Measurements from ENCODE around the gene EPN2.
"Not testable (repeated sequence)": the region's sequence is repeated elsewhere in the genome, so short reads cannot be mapped to it uniquely, and the experiment has no call there.

The EPN2 gene

DNA sequence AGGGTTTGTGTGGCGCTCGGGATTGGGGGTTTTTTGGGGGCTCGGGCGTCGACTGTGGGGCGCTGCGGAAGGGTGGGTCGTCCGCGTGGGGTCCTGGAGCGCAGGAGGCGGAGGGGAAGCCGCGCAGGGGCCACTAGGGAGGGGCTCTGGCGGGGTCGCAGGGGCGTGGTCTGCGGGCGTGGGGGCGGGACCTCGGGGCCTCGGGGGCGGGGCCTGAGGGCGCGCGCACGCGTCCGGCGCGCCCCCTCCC is at the start of gene EPN2:
EPN2 (plus strand) TSS at position 228 of the 250 bp plus-strand sequence. CDS start 45,754 bp downstream, outside the sequence.
- peak; percentile 5 to 45 (median 14) for DNase-seq (ENCODE audit: low read depth in 2 of 3, low spot score in 2 of 3)

DNA sequence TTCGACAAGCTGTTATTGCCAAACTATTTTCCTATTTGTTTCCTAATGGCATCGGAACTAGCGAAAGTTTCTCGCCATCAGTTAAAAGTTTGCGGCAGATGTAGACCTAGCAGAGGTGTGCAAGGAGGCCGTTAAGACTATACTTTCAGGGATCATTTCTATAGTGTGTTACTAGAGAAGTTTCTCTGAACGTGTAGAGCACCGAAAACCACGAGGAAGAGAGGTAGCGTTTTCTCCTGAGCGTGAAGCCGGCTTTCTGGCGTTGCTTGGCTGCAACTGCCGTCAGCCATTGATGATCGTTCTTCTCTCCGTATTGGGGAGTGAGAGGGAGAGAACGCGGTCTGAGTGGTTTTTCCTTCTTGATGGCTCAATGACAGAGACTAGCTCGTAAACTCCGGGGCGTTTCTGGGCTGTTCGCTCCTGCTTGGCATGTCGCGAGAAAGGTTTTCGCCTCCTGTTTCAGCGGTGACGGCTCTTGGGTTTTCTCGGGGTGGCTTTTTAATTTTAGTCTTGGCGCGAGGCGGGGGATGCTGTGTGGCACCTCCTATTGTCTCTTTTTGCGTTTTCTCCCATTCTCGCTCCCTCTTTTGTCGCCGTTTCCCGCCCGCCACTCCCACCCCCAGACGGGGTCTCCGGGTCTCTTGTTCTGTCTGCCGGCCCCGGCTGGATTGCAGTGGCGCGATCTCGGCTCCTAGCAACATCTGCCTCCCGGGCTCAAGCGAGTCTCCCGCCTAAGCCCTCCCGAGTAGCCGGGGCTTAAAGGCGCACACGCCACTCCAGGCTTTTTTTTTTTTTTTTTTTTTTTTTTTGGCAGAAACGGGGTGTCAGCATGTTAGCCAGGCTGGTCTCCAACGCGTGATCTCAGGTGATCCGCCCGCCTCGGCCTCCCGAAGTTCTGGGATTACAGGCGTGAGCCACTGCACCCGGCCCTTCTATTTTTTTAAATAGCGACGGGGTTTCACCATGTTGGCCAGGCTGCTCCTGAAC is 49.0 kb upstream of the EPN2 start:
- not testable (repeated sequence) for DNase-seq (ENCODE audit: low read depth in 2 of 3, low spot score in 2 of 3)

GRCh38 chr17:19188870-19189708 is 48.1 kb upstream of the EPN2 start:
- DNase-seq (ENCODE audit: low read depth in 2 of 3, low spot score in 2 of 3): not testable (repeated sequence)

DNA sequence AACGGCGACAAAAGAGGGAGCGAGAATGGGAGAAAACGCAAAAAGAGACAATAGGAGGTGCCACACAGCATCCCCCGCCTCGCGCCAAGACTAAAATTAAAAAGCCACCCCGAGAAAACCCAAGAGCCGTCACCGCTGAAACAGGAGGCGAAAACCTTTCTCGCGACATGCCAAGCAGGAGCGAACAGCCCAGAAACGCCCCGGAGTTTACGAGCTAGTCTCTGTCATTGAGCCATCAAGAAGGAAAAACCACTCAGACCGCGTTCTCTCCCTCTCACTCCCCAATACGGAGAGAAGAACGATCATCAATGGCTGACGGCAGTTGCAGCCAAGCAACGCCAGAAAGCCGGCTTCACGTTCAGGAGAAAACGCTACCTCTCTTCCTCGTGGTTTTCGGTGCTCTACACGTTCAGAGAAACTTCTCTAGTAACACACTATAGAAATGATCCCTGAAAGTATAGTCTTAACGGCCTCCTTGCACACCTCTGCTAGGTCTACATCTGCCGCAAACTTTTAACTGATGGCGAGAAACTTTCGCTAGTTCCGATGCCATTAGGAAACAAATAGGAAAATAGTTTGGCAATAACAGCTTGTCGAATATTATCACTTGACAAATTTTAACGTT is 47.3 kb upstream of the EPN2 start:
- not testable (repeated sequence) for DNase-seq (ENCODE audit: low read depth in 2 of 3, low spot score in 2 of 3)

- peak in 1 of 3 experiments; percentile 4 for DNase-seq (ENCODE audit: low read depth in 2 of 3, low spot score in 2 of 3)
Measured at GRCh38 chr17:19196382-19197204, 40.6 kb upstream of the EPN2 start.

DNA sequence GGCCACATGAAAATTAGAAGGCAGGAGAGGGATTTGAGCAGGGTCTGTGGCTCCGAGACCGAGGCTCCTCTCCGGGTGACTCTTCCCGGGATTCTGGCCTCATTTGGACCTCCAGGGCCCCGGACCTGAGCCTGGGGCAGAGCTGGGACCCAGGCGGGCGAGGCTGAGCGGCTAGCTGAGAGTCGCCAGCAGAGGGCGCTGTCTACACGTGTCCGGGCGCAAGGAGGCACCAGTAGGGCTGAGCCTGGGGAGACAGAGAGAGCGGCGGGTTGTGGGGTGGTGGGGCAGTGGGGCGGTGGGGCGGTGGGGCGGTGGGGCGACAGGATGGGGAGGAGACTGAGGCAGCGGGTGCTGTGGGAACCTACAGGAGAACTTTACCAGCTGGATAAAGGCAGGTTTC is 34.7 kb upstream of the EPN2 start:
- not testable (repeated sequence) for DNase-seq (ENCODE audit: low read depth in 2 of 3, low spot score in 2 of 3)

DNA sequence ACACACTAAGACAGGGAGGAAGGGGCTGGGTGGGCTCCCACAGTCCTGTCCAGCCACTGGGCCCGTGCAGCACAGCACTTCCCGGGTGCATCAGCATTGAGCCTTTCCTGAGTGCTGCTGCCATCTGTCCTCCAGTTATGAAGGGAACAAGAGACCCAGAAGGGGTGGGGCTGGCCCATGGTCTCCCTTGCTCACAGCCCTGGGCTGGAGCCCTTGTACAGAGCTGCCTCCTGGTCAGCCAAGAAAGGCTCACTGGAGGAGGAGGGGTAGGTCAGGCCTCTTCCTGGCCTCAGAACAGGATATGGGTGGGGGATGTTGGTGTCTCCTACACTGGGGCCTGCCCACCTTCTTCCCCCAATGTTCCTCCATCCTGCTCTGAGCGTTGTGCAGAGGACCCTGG is 33.7 kb upstream of the EPN2 start:
- not testable (repeated sequence) for DNase-seq (ENCODE audit: low read depth in 2 of 3, low spot score in 2 of 3)

DNA sequence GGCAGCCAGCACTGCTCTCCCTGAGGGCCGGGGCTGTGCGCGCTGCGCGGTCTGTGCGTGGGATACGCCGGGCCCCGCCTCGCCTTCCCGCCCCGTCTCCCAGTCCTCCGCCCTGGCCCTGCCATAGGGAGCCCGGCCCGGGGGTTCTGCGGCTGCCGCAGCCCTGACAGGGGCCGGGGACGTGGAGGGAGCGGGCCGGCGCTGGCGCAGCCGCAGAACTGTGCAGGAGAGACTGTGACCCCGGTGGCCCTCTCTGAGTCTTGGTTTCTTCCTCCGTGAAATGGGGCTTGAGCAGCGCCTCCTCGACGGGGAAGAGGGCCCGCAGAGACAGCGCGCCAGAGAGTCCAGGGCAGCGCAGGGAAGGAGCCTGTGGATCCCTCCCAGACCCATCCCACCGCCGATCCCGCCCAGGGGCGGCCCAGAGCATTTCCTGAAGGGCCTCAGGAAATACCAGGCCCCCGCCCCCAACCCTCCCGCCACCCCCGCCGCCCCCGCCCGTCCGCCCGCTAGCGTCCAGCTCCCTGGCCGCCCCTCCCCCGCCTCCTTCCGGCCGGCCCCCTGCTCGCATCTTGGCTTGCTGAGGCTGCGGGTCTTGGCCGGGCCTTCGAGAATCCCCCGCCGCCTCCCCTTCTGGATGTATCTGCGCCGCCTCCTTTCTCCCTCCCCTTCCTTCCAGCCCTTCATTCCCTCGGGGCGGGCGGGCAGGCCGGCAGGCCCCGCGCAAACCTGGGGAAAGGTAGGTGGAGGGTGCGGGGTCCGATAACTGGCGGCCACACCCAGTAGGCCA is 21.9 kb upstream of the EPN2 start:
- DNase-seq (ENCODE audit: low read depth in 2 of 3, low spot score in 2 of 3): not testable (repeated sequence)

- DNase-seq (ENCODE audit: low read depth in 2 of 3, low spot score in 2 of 3): not testable (repeated sequence)
Measured at GRCh38 chr17:19216148-19216926, 20.8 kb upstream of the EPN2 start.

DNA sequence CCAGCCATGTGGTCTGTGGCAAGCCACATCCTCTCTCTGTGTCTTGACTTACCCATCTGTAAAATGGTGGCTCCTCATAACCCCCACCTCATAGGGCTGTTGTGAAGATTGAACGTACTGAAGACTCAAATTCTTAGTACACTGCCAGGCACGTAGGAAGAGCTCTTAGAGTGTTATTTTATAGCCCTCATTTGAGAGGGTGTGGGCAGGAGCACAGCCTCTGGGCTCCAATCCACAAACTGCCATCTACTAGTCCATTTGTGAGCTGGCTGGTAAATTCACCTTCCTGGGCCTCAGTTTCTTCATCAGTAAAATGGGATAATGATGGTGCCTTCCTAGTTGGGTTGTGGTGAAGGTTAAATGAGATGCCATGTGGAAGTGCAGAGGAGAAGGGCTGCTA is 18.3 kb upstream of the EPN2 start:
- not testable (repeated sequence) for DNase-seq (ENCODE audit: low read depth in 2 of 3, low spot score in 2 of 3)

DNA sequence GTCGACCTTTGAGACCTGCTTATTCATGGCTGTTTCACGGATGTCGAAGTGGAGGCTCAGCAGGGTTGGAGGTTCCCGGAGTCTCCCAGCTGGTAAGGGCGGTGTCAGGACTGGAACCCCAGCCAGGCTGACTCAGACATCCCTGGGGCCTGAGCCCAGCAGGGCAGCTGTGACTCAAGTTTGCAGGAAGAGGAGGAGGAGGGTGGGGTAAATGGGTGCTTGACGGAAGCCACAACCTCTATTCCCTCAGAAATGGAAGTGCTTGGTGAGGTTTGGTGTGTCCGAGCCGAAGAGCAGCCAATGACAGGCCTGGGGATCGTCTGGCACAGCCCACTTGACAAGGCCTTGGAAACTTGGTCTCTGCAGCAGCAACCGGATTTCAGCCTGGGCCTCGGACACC is 17.8 kb upstream of the EPN2 start:
- not testable (repeated sequence) for DNase-seq (ENCODE audit: low read depth in 2 of 3, low spot score in 2 of 3)

DNA sequence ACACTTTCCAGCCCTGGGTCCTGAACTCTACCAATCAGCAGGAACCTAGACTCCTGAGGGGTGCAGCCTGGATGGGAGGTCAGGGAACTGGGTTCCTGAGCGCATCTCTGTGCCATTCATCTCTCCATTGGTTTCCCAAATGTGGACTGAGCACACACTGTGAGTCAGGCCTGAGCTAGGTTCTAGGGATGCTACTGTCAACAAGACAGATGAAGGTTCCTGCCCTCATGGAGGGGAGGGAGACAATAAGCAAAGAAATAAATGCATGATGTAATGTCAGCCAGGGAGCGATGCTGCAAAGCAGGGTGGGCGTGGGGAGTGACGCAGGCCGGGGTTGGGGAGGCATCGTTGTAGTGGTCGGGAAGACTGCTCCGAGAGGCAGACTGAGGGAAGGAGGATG is 17.0 kb upstream of the EPN2 start:
- DNase-seq (ENCODE audit: low read depth in 2 of 3, low spot score in 2 of 3): not testable (repeated sequence)

DNA sequence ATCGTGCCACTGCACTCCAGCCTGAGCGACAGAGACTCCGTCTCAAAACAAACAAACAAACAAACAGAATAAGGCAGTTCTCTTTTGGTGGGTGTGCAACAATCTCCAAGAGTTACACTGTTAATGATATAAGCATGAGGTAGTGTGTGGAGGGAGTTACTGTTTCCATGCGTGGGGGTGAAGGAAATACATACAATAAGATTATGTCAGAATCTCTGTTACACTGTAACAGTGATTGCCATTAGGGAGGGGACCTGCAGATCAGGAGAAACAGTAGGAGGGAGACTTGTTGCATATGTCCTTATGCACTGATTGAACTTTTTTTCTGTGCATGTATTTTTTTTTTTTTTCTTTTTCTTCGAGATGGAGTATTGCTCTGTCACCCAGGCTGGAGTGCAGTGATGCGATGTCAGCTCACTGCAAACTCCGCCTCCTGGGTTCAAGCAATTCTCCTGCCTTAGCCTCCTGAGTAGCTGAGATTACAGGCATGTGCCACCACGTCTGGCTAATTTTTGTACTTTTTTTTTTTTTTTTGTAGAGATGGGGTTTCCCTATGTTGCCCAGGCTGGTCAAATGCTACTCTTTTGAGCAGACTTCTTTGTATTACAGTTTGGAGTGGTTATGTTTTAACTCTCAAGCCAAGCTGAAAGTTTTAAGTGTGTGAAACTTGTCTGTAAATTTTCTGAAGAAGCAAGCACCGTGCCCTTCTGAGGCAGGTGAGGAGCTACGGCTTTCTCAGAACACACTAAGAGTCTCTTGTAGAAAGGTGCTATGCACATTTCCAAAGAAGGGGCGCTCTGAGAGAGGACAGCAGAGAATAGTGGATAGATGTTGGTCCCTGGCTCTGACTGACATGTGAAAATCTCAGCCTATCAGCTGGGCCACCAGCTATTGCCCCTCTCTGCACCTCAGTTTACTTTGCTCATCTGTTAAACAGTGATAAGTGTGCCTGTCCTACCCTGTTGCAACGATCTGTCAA is 10.3 kb upstream of the EPN2 start:
- not testable (repeated sequence) for DNase-seq (ENCODE audit: low read depth in 2 of 3, low spot score in 2 of 3)

DNA sequence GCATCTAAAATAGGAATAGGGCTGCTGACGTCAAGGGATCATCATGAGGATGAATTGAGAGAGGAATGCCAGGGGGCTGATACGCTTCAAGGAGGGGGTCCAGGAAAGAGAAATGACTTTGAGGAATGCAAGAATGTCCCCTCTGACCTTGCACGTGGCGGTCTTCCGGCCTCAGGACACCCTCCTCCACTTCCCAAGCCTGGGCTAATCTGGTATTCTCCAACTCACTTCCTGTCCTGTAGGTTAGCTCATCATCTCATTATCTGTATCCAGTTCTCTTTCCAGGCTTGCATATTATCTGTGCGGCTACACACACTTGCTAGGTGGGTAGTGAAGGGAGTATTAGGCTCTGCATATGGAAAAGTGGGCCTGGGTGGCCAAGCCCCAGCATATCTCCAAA is 2.5 kb upstream of the EPN2 start:
- not testable (repeated sequence) for DNase-seq (ENCODE audit: low read depth in 2 of 3, low spot score in 2 of 3)

DNA sequence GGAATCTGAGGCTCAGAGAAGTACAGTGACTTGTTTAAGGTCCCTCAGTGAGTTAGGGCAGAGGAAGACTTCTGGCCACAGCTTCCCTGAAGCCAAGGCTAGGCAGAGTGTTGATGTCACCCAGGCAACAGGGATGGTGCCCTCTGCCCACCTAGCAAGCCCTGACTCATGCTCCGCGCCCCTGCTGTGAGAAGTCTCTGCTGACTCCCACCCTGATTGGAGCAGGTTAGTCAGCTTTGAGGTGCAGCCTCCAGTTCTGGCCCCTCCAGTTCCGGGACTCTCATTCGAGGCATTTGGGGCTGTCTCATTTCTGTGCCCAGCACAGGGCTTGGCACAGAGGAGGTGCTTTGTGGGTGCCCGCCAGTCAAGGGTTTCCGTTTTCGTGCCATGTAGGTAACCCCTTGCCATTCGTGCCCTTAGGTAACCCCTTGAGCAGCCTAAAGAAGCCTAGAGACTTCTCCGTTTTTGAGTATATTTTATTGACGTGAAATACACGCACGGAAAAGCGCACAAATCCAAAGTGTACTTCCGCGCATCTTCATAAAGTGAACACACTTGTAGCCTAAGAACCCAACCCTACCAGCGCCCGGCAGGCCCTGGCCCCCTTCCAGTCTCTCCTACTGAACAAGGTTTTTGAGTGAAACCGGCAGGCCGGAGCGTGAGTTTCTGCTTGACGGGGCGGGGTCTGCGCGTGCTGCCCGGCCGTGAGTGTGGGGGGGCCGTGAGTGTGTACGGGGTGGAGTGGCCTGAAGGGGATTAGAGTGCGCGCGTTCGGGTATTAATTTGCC is 621 bp upstream of the EPN2 start:
- DNase-seq (ENCODE audit: low read depth in 2 of 3, low spot score in 2 of 3): not testable (repeated sequence)

- peak in 2 of 3 experiments; percentile 3 to 13 for DNase-seq (ENCODE audit: low read depth in 2 of 3, low spot score in 2 of 3)
Measured at GRCh38 chr17:19237389-19238166, 412 bp downstream of the EPN2 start.
